Hepatocyte (in vitro differentiated cells): ENCODE measurements around the gene IDH3A. TPM values are rescaled to one million over a fixed set of nuclear protein-coding genes. Genes with fewer than 3 reads are reported as not detected.

Experiments used
- DNase-seq: peaks from one replicate; pipeline ENCODE4 v3.0.0-alpha.2; 2016; ENCODE audit warnings: low spot score
- H2AFZ ChIP-seq: fragments of 200-600 bp; sonication (generic); 2 replicates; pipeline ENCODE4 v1.6.0; 2016; ENCODE audit warnings: antibody characterized with exemption, mild to moderate bottlenecking
- H3K27ac ChIP-seq: fragments of 200-600 bp; sonication (generic); 2 replicates; pipeline ENCODE4 v1.5.1; 2016; ENCODE audit warnings: mild to moderate bottlenecking
- H3K27me3 ChIP-seq: fragments of 200-600 bp; sonication (generic); 2 replicates; pipeline ENCODE4 v1.6.1; 2016
- H3K36me3 ChIP-seq: fragments of 200-600 bp; sonication (generic); replicated peaks from 2 replicates; pipeline ENCODE4 v1.5.1; 2016; ENCODE audit warnings: low read depth; ENCODE audit not compliant: insufficient read depth
- H3K4me1 ChIP-seq: fragments of 200-600 bp; sonication (generic); 2 replicates; pipeline ENCODE4 v1.5.1; 2016; ENCODE audit warnings: mild to moderate bottlenecking, moderate library complexity; ENCODE audit not compliant: insufficient read depth
- H3K4me2 ChIP-seq: fragments of 200-600 bp; sonication (generic); 2 replicates; pipeline ENCODE4 v1.6.0; 2016
- H3K4me3 ChIP-seq: fragments of 200-600 bp; sonication (generic); 2 replicates; pipeline ENCODE4 v1.5.1; 2016; ENCODE audit warnings: mild to moderate bottlenecking
- H3K79me2 ChIP-seq: fragments of 200-600 bp; sonication (generic); 2 replicates; pipeline ENCODE4 v1.6.0; 2017; ENCODE audit warnings: mild to moderate bottlenecking
- H3K9me2 ChIP-seq: fragments of 200-600 bp; sonication (generic); replicated peaks from 2 replicates; pipeline ENCODE4 v1.6.0; 2017; ENCODE audit warnings: mild to moderate bottlenecking; ENCODE audit not compliant: insufficient read depth
- H3K9me3 ChIP-seq: fragments of 200-600 bp; sonication (generic); 2 replicates; pipeline ENCODE4 v1.5.1; 2016; ENCODE audit warnings: low read depth, mild to moderate bottlenecking
- H4K20me1 ChIP-seq: fragments of 200-600 bp; sonication (generic); 2 replicates; pipeline ENCODE4 v1.6.0; 2016; ENCODE audit warnings: mild to moderate bottlenecking; ENCODE audit not compliant: insufficient read depth, poor library complexity, severe bottlenecking
- CTCF ChIP-seq: fragments of 200-600 bp; sonication (generic); IDR thresholded peaks from 2 replicates; pipeline ENCODE4 v1.5.1; 2016; ENCODE audit warnings: antibody characterized with exemption, mild to moderate bottlenecking; ENCODE audit not compliant: poor library complexity
- EZH2 ChIP-seq: fragments of 200-600 bp; sonication (generic); IDR thresholded peaks from 2 replicates; pipeline ENCODE4 v1.6.1; 2016; ENCODE audit warnings: antibody characterized with exemption, mild to moderate bottlenecking, borderline replicate concordance
- EZH2phosphoT487 ChIP-seq: fragments of 200-600 bp; sonication (generic); IDR thresholded peaks from one replicate; pipeline ENCODE4 v1.6.1; 2018; ENCODE audit warnings: antibody characterized with exemption, mild to moderate bottlenecking, low read depth, moderate library complexity; ENCODE audit not compliant: unreplicated experiment, severe bottlenecking
- WGBS: methylation state at CpG from one replicate; pipeline ENCODE4 v1.1.6; 2016; ENCODE audit warnings: low lambda C conversion rate; ENCODE audit errors: missing lambda C conversion rate; 5-methylcytosine and 5-hydroxymethylcytosine counted together
- polyA plus RNA-seq: library from polyadenylated mRNA; unstranded; fragments of >200 nt; fragmentation: Nextera tagmentation; extraction: Ambion mirVana; gene quantifications from 2 replicates; pipeline ENCODE4 v1.2.1, GENCODE V29; 2016
- total RNA-seq: library from RNA; depleted of rRNA; stranded (reverse); fragments of >200 nt; gene quantifications from 2 replicates; pipeline ENCODE4 v1.2.3, GENCODE V29; 2014

Gene IDH3A
- total and polyA plus RNA-seq, 2 experiments from 2014 or later: 62.3 to 102 TPM

- Histone ChIP-seq H3K27me3 (no peaks in the 10 kb centered on the region), H3K9me3 (no peaks in the 10 kb centered on the region), H4K20me1 (no peaks in the 10 kb centered on the region), H3K27ac (no peak overlapping the region), H3K4me3 (no peak overlapping the region), H2AFZ (no peak overlapping the region), H3K36me3 (no peaks in the 10 kb centered on the region), H3K4me2 (no peak overlapping the region), H3K4me1 (no peaks in the 10 kb centered on the region), H3K79me2 (no peaks in the 10 kb centered on the region), H3K9me2 (no peaks in the 10 kb centered on the region)
- TF ChIP-seq CTCF: no peak
- no peak for TF ChIP-seq EZH2phosphoT487
- no peak for TF ChIP-seq EZH2
- 85% methylated on average over 1 of the region's 1 CpG for WGBS
- DNase-seq: no peak
Measured at GRCh38 chr15:78102211-78102610, 47.0 kb upstream of the IDH3A start.

- Histone ChIP-seq H3K9me2 (no peaks in the 10 kb centered on the region), H3K27ac (no peak overlapping the region), H3K4me3 (no peak overlapping the region), H2AFZ (no peak overlapping the region), H3K4me1 (no peaks in the 10 kb centered on the region), H3K36me3 (no peaks in the 10 kb centered on the region), H3K9me3 (no peaks in the 10 kb centered on the region), H4K20me1 (no peaks in the 10 kb centered on the region), H3K27me3 (no peaks in the 10 kb centered on the region), H3K79me2 (no peaks in the 10 kb centered on the region), H3K4me2 (no peak overlapping the region)
- 90% methylated on average over 6 of the region's 6 CpGs for WGBS
- DNase-seq: no peak
- TF ChIP-seq EZH2 (no peak), CTCF (no peak), EZH2phosphoT487 (no peak)
Measured at GRCh38 chr15:78102741-78103140, 46.4 kb upstream of the IDH3A start.

- H3K36me3 ChIP-seq: no peaks in the 10 kb centered on the region
- no peaks in the 10 kb centered on the region for H3K4me1 ChIP-seq
- no peak for DNase-seq
- no peaks in the 10 kb centered on the region for H4K20me1 ChIP-seq
- TF ChIP-seq EZH2phosphoT487: no peak
- no peak for TF ChIP-seq EZH2
- no peak for TF ChIP-seq CTCF
- H3K79me2 ChIP-seq: no peaks in the 10 kb centered on the region
- no peak overlapping the region for H3K27ac ChIP-seq
- H3K27me3 ChIP-seq: no peaks in the 10 kb centered on the region
- WGBS: 88% methylated on average over 12 of the region's 12 CpGs
- no peak overlapping the region for H2AFZ ChIP-seq
- no peak overlapping the region for H3K4me3 ChIP-seq
- no peak overlapping the region for H3K4me2 ChIP-seq
- H3K9me3 ChIP-seq: no peaks in the 10 kb centered on the region
- H3K9me2 ChIP-seq: no peaks in the 10 kb centered on the region
Measured at GRCh38 chr15:78103406-78104118, 45.6 kb upstream of the IDH3A start.
